GM23248 (cell line): ENCODE data around the gene ATF6. TPM values are rescaled to one million over a fixed set of nuclear protein-coding genes. Genes with fewer than 3 reads are reported as not detected.

Source experiments
- DNase-seq: peaks from one replicate; pipeline ENCODE4 v3.0.0-alpha.2; 2015
- H2AFZ ChIP-seq: fragments of 200-600 bp; sonication (generic); 2 replicates; pipeline ENCODE4 v1.6.1; 2016; ENCODE audit warnings: antibody characterized with exemption
- H3F3A ChIP-seq: fragments of 200-600 bp; sonication (generic); 2 replicates; pipeline ENCODE4 v1.6.1; 2016; ENCODE audit warnings: mild to moderate bottlenecking, antibody characterized with exemption, mixed run types; ENCODE audit not compliant: insufficient read depth
- H3K27ac ChIP-seq: fragments of 200-600 bp; sonication (generic); 2 replicates; pipeline ENCODE4 v1.5.1; 2016; ENCODE audit warnings: mild to moderate bottlenecking
- H3K27me3 ChIP-seq: fragments of 200-600 bp; sonication (generic); replicated peaks from 2 replicates; pipeline ENCODE4 v1.6.1; 2016; ENCODE audit warnings: mild to moderate bottlenecking; ENCODE audit not compliant: insufficient read depth
- H3K36me3 ChIP-seq: fragments of 200-600 bp; sonication (generic); 2 replicates; pipeline ENCODE4 v1.6.1; 2016; ENCODE audit warnings: low read depth, mild to moderate bottlenecking
- H3K4me1 ChIP-seq: fragments of 200-600 bp; sonication (generic); 2 replicates; pipeline ENCODE4 v1.6.1; 2016; ENCODE audit warnings: mild to moderate bottlenecking; ENCODE audit not compliant: insufficient read depth
- H3K4me2 ChIP-seq: fragments of 200-600 bp; sonication (generic); one replicate; pipeline ENCODE4 v1.6.1; 2016; ENCODE audit warnings: mild to moderate bottlenecking; ENCODE audit not compliant: unreplicated experiment
- H3K4me3 ChIP-seq: fragments of 200-600 bp; sonication (generic); 2 replicates; pipeline ENCODE4 v1.5.1; 2016; ENCODE audit warnings: mild to moderate bottlenecking
- H3K79me2 ChIP-seq: fragments of 200-600 bp; sonication (generic); 2 replicates; pipeline ENCODE4 v1.6.1; 2016; ENCODE audit warnings: mild to moderate bottlenecking; ENCODE audit not compliant: insufficient read depth
- H3K9ac ChIP-seq: fragments of 200-600 bp; sonication (generic); 2 replicates; pipeline ENCODE4 v1.6.1; 2016; ENCODE audit warnings: mild to moderate bottlenecking
- H3K9me2 ChIP-seq: fragments of 200-600 bp; sonication (generic); 2 replicates; pipeline ENCODE4 v1.6.1; 2016; ENCODE audit warnings: mixed run types, mild to moderate bottlenecking, moderate library complexity; ENCODE audit not compliant: insufficient read depth
- H3K9me3 ChIP-seq: fragments of 200-600 bp; sonication (generic); one replicate; pipeline ENCODE4 v1.6.1; 2017; ENCODE audit warnings: low read depth
- H4K20me1 ChIP-seq: fragments of 200-600 bp; sonication (generic); 2 replicates; pipeline ENCODE4 v1.6.0; 2016; ENCODE audit not compliant: insufficient read depth
- EZH2 ChIP-seq: fragments of 200-600 bp; sonication (generic); IDR thresholded peaks from 2 replicates; pipeline ENCODE4 v1.6.1; 2018; ENCODE audit warnings: antibody characterized with exemption, mild to moderate bottlenecking; ENCODE audit not compliant: insufficient read depth, poor library complexity, severe bottlenecking
- EZH2phosphoT487 ChIP-seq: fragments of 200-600 bp; sonication (generic); IDR thresholded peaks from 2 replicates; pipeline ENCODE4 v1.6.1; 2018; ENCODE audit warnings: antibody characterized with exemption, moderate library complexity, mild to moderate bottlenecking, low read depth; ENCODE audit not compliant: insufficient read depth
- WGBS, 2 experiments: methylation state at CpG; one replicate each; pipeline ENCODE4 v1.1.6; 2015 to 2017; ENCODE audit warnings: low lambda C conversion rate in 2 of 2, low coverage in 1 of 2; ENCODE audit errors: missing lambda C conversion rate in 2 of 2; 5-methylcytosine and 5-hydroxymethylcytosine counted together
- in situ Hi-C: fragments of 300-500 bp; cut with MboI; formaldehyde crosslinking; loops from 2 replicates; pipeline ENCODE4 v1.15.0; 2020
- polyA plus RNA-seq: library from polyadenylated mRNA; unstranded; fragments of >200 nt; fragmentation: Nextera tagmentation; extraction: Ambion mirVana; gene quantifications from 2 replicates; pipeline ENCODE4 v1.2.1, GENCODE V29; 2016
- total RNA-seq: library from RNA; depleted of rRNA; stranded (reverse); fragments of >200 nt; shearing (Covaris generic); gene quantifications from 2 replicates; pipeline ENCODE4 v1.2.3, GENCODE V29; 2014

ATF6 gene
- total and polyA plus RNA-seq, 2 experiments from 2014 or later: 14.8 to 19.8 TPM

DNA sequence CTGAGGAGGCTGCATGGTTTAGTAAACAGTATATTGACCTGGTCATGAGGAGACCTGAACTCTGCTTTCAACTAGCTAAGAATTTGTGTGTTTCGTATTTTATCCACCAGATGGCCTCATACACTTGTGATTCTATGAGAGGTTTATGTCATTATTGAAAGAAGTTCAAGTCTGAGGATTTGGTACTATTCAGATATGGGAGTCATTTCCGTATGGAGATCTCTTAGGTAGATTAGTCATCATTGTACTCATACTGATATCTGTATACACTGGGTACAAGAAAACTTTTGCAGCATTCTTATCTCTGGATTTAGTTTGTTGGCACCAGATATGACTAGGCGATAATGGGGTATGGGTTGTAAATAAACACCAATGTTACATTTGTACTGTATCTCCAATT lies 26.6 kb downstream of the ATF6 start:
- in situ Hi-C loops: loop anchor here (10.0 kb wide), 1 partner anchor 232 kb away; the partner anchor contains the start of gene OLFML2B

DNA sequence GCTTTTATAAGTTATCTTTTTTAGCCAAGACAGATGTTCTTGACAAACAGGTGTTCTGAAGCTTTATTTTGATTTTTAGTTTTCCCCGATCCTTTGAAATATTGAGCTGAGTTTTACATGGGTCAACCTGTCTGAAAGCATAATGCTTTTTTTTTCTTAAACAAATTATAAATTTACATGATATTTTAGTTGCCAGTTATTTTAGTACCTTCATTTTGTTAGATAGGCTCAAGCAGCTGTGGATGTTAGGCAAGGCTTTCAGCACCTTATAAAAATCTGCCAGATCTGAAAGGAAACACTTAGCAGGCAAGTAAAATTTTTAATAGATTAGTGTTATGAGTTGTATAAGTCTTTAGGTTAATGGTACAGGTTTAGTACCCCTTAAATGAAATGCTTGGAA lies 33.7 kb downstream of the ATF6 start:
- Histone ChIP-seq H3F3A (no peaks in the 10 kb centered on the region), H4K20me1 (no peaks in the 10 kb centered on the region), H3K9ac (no peak overlapping the region), H3K4me2 (no peak overlapping the region), H3K27me3 (no peaks in the 10 kb centered on the region), H3K27ac (no peak overlapping the region), H3K4me3 (no peak overlapping the region), H3K79me2 (no peaks in the 10 kb centered on the region), H2AFZ (no peak overlapping the region), H3K9me2 (no peaks in the 10 kb centered on the region), H3K9me3 (no peaks in the 10 kb centered on the region), H3K36me3 (peaks cover 20% of the 10 kb centered on the region; the same call in 1 of the 2 replicates), H3K4me1 (no peaks in the 10 kb centered on the region)
- in situ Hi-C loops: loop anchor here (10.0 kb wide), 1 partner anchor 225 kb away; the partner anchor contains the start of gene OLFML2B
- no peak for TF ChIP-seq EZH2phosphoT487
- no peak for TF ChIP-seq EZH2
- 96 to 100% methylated on average over 1 of the region's 1 CpG for WGBS, 2 experiments
- DNase-seq: no peak

More for the DNA sequence above, 26.6 kb downstream of the ATF6 start:
- Histone ChIP-seq H3K27me3 (no peaks in the 10 kb centered on the region), H3K9ac (no peak overlapping the region), H3K4me1 (peaks cover 11% of the 10 kb centered on the region), H3K9me3 (no peaks in the 10 kb centered on the region), H3F3A (no peaks in the 10 kb centered on the region), H3K36me3 (peaks cover 30% of the 10 kb centered on the region; the same call in 1 of the 2 replicates), H4K20me1 (no peaks in the 10 kb centered on the region), H3K4me3 (no peak overlapping the region), H3K4me2 (no peak overlapping the region), H3K79me2 (no peaks in the 10 kb centered on the region), H3K9me2 (no peaks in the 10 kb centered on the region), H2AFZ (no peak overlapping the region), H3K27ac (no peak overlapping the region)
- peak; percentile 83 for DNase-seq
- no peak for TF ChIP-seq EZH2
- TF ChIP-seq EZH2phosphoT487: no peak
- 27% methylated on average over 3 of the region's 3 CpGs for WGBS, 2 experiments

DNA sequence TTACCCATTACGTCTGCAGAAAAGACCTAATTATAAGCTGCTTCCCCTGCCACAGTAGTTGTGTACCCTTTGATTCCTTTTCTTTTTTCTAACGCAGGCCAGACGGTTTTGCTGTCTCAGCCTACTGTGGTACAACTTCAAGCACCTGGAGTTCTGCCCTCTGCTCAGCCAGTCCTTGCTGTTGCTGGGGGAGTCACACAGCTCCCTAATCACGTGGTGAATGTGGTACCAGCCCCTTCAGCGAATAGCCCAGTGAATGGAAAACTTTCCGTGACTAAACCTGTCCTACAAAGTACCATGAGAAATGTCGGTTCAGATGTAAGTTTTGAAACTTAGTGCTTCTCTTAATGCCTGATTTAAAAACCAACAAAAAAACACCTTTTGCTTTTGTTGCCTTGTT lies 35.8 kb downstream of the ATF6 start:
- in situ Hi-C loops: no loop called here
- Histone ChIP-seq H4K20me1 (no peaks in the 10 kb centered on the region), H3K9ac (no peak overlapping the region), H3K79me2 (no peaks in the 10 kb centered on the region), H3K27me3 (no peaks in the 10 kb centered on the region), H3K27ac (no peak overlapping the region), H3K4me1 (no peaks in the 10 kb centered on the region), H3K9me3 (no peaks in the 10 kb centered on the region), H2AFZ (no peak overlapping the region), H3K4me3 (no peak overlapping the region), H3K4me2 (no peak overlapping the region), H3K9me2 (no peaks in the 10 kb centered on the region), H3K36me3 (peaks cover 13% of the 10 kb centered on the region), H3F3A (no peaks in the 10 kb centered on the region)
- TF ChIP-seq EZH2phosphoT487: no peak
- TF ChIP-seq EZH2: no peak
- WGBS, 2 experiments: 80 to 83% methylated on average over 7 of the region's 7 CpGs
- no peak for DNase-seq

DNA sequence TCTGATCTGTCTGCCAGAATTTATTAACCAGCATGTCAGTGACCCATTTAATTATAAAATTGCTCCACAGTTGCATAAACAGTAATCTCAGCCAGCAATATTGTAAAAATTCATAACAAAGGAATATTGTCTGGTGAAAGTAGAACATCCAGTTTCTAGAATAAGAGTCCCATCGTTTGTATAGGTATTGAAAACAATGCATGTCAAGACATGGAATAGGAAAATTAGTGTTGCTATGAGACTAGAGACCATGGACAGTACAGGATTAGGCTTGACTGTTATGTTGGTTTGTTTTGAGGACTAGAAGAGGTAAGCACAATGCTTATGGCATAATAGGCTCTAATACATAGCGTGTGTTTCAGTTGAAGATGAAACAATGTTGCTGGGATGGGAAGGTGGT lies 37.1 kb downstream of the ATF6 start:
- no peak for TF ChIP-seq EZH2
- TF ChIP-seq EZH2phosphoT487: no peak
- Histone ChIP-seq H3K4me1 (no peaks in the 10 kb centered on the region), H3K79me2 (no peaks in the 10 kb centered on the region), H3K9me3 (no peaks in the 10 kb centered on the region), H3K4me2 (no peak overlapping the region), H3K9ac (no peak overlapping the region), H4K20me1 (no peaks in the 10 kb centered on the region), H2AFZ (no peak overlapping the region), H3K36me3 (peaks cover 6% of the 10 kb centered on the region; the same call in 1 of the 2 replicates), H3F3A (no peaks in the 10 kb centered on the region), H3K9me2 (no peaks in the 10 kb centered on the region), H3K27ac (no peak overlapping the region), H3K27me3 (no peaks in the 10 kb centered on the region), H3K4me3 (no peak overlapping the region)
- in situ Hi-C loops: no loop called here
- no peak for DNase-seq
- 47 to 49% methylated on average over 2 of the region's 2 CpGs for WGBS, 2 experiments
